GM12874 (cell line): Measurements from ENCODE around the gene STAG1.

Experiments
- CTCF ChIP-seq: IDR thresholded peaks from 2 replicates; pipeline ENCODE4 v1.5.1; 2011; ENCODE audit warnings: low read depth, mild to moderate bottlenecking, control low read depth, low read length, moderate library complexity; ENCODE audit not compliant: insufficient read depth

STAG1 gene

GRCh38 chr3:136703429-136703828, 48.7 kb downstream of the STAG1 start:
- no peak for TF ChIP-seq CTCF

- no peak for TF ChIP-seq CTCF
Measured at GRCh38 chr3:136699271-136699828, 52.8 kb downstream of the STAG1 start.

GRCh38 chr3:136698361-136698760, 53.8 kb downstream of the STAG1 start:
- TF ChIP-seq CTCF, result no peak

- TF ChIP-seq CTCF, result no peak
Measured at GRCh38 chr3:136696797-136697196, 55.4 kb downstream of the STAG1 start.

GRCh38 chr3:136694321-136694720, 57.9 kb downstream of the STAG1 start:
- no peak for TF ChIP-seq CTCF

GRCh38 chr3:136690599-136690998, 61.6 kb downstream of the STAG1 start:
- no peak for TF ChIP-seq CTCF

GRCh38 chr3:136685882-136686281, 66.3 kb downstream of the STAG1 start:
- no peak for TF ChIP-seq CTCF

GRCh38 chr3:136682740-136683312, 69.4 kb downstream of the STAG1 start:
- TF ChIP-seq CTCF, result no peak
